GM18868 (cell line): ENCODE data around the gene UNC119B.

Experiments
- ATAC-seq: cut with Tn5 transposase; IDR thresholded peaks from one replicate; pipeline ENCODE4 v1.9.1; 2021; ENCODE audit warnings: mild to moderate bottlenecking, moderate library complexity; ENCODE audit not compliant: unreplicated experiment

UNC119B gene

GRCh38 chr12:120687578-120688289, 22.5 kb upstream of the UNC119B start:
- no peak for ATAC-seq

DNA sequence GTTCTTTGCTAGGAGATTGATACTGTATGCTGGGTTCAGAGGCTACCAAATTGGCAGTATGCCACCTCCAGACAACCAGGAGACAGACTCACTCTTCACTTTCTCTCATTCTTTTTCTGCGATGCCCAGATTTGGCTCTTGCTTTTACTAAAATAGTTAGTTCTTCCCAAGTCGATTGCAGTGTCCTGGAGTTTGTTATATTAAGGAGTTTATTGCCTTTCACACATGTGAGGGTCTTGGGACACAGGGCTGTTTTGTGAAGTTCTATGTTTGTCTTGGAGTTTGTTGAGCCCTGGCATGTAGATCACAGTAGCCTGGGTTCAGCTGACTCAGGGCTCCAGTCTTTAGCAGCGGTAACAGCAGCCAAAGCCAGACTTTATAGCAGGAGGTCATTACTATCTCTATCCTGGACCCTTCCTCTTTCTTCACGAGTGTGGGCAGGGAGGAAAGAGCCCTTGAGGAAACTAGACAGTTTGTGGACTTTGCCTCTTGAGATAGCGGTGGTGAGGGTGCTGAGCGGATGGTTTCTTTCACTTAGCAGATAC, 21.7 kb upstream of the UNC119B start:
- ATAC-seq = no peak

DNA sequence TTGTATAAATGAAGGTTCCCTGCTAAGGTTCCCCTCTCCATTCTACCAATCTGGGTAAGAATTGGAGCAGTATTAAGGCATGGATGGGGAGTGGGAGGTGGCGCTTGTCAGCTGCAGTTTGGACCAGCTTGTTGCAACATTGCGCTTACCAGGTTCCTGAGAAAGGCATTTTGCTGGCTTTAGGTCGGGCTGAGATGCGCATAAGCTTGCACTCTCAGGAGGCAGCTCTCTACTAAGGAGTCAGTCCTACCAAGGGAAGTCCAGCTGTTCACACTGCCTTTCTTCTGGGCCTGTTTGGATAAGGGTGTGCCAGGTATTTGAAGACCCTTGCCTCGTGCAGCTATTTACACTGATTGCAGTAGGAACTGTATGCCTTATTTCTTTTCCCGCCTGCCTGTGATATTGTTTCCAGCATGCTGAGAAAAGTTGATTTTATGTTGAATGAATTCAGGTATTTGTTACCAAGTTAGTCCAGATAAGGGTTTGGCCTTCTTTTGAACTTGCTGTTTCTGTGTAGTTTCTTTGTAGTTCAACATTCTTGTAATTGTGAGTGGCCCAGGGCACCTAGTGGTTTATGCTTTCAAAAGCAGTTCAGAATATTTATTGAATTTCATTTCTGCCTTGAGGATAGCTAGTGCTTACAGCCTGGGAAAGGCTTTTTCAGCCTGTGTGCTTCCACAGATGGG, 20.7 kb upstream of the UNC119B start:
- ATAC-seq = no peak

- no peak for ATAC-seq
Observed at GRCh38 chr12:120690083-120690450, 20.2 kb upstream of the UNC119B start.

DNA sequence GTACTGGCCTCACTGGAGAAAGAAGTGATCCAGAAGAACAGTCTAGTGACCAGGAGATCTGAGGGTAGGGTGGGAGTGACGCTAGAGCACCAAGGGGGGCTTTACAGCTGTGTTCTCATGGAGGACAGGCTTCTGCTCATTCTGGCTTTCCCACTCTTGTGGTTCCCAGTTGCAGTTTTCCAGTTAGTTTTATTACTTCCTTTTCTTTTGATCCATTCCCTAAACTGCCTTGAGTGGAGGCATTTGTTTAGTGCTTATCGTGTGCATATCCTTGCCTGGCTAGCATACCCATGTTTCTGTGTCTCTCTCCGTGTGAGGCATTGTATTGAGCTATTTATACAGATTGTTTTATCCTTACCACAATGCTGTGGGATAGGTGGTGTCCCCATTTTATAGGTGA, 19.3 kb upstream of the UNC119B start:
- no peak for ATAC-seq

GRCh38 chr12:120692524-120693033, 17.7 kb upstream of the UNC119B start:
- no peak for ATAC-seq

GRCh38 chr12:120693848-120694247, 16.4 kb upstream of the UNC119B start:
- ATAC-seq = no peak

GRCh38 chr12:120696626-120697025, 13.6 kb upstream of the UNC119B start:
- ATAC-seq = no peak

DNA sequence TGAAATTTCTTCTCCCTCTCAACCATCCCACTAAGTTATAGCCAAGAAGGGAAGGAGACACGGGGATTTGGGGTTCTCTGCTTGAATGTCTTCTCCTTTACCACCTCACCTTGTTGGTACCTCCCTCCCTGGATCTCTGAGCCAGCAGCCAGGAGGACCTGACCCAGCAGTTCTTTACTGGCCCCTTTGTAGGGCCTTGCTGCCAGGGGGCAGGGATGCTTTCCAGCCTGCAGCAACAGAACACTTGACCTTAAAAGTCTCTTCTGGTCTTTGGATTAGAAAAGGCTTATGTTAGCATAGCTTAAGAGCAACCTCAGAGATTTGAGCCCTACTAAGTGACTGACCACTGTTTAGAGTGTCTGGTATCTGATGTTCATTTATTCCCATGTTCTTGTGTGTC, 12.9 kb upstream of the UNC119B start:
- no peak for ATAC-seq

- no peak for ATAC-seq
Observed at GRCh38 chr12:120698665-120699064, 11.6 kb upstream of the UNC119B start.

GRCh38 chr12:120699553-120699952, 10.7 kb upstream of the UNC119B start:
- ATAC-seq = no peak

DNA sequence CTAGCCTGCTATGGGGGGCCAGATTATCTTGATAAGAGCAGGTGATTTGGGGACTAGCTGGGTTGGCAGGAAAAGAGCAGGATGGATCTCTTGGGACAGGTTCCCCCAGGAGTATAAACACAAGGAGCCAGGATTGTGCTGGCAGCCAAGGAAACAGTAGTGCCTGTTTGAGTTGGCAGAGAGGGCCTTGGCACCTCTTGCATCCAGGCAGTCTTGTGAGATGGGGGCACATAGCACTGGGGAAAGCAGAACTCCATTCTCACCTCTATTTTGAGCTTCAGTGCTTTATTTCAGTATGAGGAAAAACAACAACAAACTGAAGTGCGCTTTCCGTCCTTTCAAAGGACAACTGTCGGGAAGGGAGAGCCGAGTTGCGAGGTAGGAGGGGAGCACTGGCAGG, 9.4 kb upstream of the UNC119B start:
- ATAC-seq = no peak

DNA sequence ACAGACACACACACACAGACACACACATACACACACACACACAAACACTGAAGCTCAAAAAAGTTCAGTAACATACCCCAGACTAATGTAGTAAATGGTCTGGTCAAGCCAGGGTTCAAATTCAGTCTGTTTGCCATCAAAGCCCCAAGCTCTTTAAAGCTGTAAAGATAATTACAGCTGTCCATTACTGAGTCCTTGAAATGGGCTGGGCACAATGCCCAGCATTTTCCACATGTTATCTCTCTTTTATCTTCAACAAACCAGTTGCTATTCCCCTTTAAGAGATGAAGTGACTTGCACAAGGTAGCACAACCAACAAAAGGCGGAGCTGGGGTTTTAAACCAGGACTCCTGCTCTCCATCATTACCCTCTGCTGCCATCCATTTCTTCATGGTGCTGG, 7.6 kb upstream of the UNC119B start:
- ATAC-seq = no peak

GRCh38 chr12:120703311-120703942, 6.8 kb upstream of the UNC119B start:
- no peak for ATAC-seq

- no peak for ATAC-seq
Observed at GRCh38 chr12:120705618-120706017, 4.6 kb upstream of the UNC119B start.

- ATAC-seq = no peak
Observed at GRCh38 chr12:120706029-120706428, 4.2 kb upstream of the UNC119B start.

DNA sequence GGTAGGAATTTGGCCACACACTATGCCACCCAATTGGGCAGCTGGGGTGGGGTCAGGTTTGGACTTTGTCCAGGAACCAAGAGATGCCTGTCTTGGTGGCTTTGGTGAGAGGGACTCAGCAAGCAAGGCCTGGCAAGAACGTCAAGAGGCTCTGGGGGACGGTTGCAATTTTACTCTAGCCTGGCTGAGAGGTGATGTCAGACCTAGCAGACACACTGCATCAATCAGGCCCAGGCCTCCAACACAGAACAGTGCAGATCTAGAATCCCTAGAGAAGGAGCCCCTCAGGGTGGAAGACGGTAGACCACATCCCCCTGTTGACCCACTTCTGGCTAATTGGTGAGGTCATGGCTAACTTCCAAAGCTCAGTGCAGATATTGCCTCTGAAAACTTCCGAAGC, 1.6 kb upstream of the UNC119B start:
- no peak for ATAC-seq

DNA sequence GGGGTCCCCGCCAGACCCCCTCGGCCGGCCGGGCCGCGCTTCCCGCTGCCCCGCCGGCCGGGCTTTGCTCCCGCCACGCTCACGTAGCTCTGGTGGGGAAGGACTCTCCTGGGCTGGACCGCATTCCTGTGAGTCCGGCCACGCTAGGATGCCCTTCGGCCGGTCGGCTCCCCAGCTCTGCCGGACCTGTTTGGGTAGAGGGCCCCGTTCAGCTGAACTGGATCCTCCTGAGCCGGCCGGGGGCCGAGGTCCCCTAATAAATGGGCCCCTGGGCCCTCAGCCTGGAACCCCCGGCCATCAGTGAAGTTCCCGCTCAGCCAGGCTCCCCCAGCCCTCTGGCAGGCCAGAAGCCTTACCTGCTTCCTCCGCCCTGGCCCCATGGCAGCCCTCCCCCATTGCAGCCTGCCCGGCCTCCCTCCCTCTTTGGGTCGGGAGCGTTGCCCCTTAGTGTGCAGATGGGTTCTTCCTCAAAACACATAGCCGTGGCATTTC, 593 bp downstream of the UNC119B start:
- ATAC-seq = peak; percentile 37

GRCh38 chr12:120711411-120711810, 1.2 kb downstream of the UNC119B start:
- no peak for ATAC-seq

DNA sequence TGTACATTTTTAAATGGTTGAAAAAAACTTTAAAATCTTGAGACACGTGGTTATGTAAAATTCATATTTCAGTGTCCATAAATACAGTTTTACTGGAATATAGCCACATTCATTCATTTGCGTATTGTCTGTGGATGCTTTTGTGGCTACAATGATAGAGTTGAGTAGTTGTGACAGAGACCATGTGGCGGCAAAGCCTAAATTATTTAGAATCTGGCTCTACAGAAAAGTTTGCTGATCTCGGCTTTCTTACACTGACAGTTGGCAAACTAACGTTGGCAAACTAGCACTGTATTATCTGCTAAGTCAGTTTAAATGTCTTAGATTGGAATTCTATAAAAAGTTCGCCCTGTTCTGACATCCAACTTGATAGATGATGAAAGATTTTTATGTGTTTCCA, 2.4 kb downstream of the UNC119B start:
- ATAC-seq = no peak

DNA sequence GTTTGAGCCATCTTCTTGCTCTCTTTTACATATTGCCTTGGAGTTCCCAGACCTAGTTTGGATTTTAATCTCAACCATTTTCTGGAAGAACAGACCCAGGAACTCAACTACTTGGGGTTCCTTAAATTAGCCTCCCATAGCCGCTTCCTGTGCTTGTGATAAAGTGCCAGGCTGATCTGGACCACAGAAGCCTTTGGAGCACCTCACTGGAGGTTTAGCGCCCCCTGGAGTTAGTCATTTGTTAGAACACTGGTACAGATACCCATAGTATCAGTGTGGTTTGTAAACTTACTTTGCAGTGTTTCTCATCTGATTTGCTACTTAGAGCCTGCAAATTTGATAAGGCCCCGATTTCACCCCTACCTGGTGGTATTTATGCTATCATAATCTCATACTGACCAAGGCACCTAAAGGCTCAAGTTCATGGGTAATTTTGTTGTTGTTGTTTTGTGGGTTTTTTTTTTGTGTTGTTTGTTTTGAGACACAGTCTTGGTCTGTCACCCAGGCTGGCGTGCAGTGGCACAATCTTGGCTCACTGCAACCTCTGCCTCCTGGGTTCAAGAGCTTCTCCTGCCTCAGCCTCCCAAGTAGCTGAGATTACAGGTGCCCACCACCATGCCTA, 3.7 kb downstream of the UNC119B start:
- ATAC-seq = no peak
